Tibial nerve (tissue), 4 donors: ENCODE results near the gene DIP2C. TPM values are rescaled to one million over a fixed set of nuclear protein-coding genes. Genes with fewer than 3 reads are reported as not detected.

Experiments
- DNase-seq, 2 donors: peaks; one replicate each; pipeline ENCODE4 v3.0.0-alpha.2; 2019; ENCODE audit warnings: low spot score in 2 of 2
- H3K27ac ChIP-seq, 4 donors: fragments of 200-600 bp; sonication (generic) in 3 of 4; one replicate each; pipeline ENCODE4 v1.5.1; 2017 to 2019; ENCODE audit warnings: mild to moderate bottlenecking in 1 of 4
- H3K27me3 ChIP-seq, 2 donors: fragments of 200-600 bp; sonication (generic) in 1 of 2; one replicate each; pipeline versions ENCODE4 v1.5.1 to v1.6.0; 2017 to 2019
- H3K36me3 ChIP-seq, 3 donors: fragments of 200-600 bp; sonication (generic); one replicate each; pipeline ENCODE4 v1.5.1; 2018 to 2019
- H3K4me1 ChIP-seq, 4 donors: fragments of 200-600 bp; sonication (generic) in 3 of 4; one replicate each; pipeline ENCODE4 v1.5.1; 2017 to 2019
- H3K4me3 ChIP-seq, 4 donors: fragments of 200-600 bp; sonication (generic) in 3 of 4; one replicate each; pipeline ENCODE4 v1.5.1; 2017 to 2019; ENCODE audit warnings: mild to moderate bottlenecking in 1 of 4, moderate library complexity in 1 of 4
- H3K9me3 ChIP-seq, 4 donors: fragments of 200-600 bp; sonication (generic) in 3 of 4; one replicate each; pipeline ENCODE4 v1.5.1; 2017 to 2019
- EP300 ChIP-seq, 2 donors: sonication (generic); formaldehyde crosslinking; IDR thresholded peaks; one replicate each; pipeline ENCODE4 v1.6.1; 2017; ENCODE audit warnings: antibody characterized with exemption in 2 of 2, mild to moderate bottlenecking in 1 of 2
- POLR2A ChIP-seq, 2 donors: fragments of 450-650 bp; IDR thresholded peaks; one replicate each; pipeline ENCODE4 v1.6.1; 2017; ENCODE audit warnings: antibody characterized with exemption in 2 of 2, mild to moderate bottlenecking in 2 of 2, moderate library complexity in 2 of 2
- WGBS, 2 donors: methylation state at CpG; one replicate each; pipeline ENCODE4 v1.1.5; 2018; 5-methylcytosine and 5-hydroxymethylcytosine counted together
- total RNA-seq, 4 donors: library from RNA; depleted of rRNA; stranded (reverse); fragments of >200 nt; gene quantifications; one replicate each; pipeline ENCODE4 v1.1.0, GENCODE V29; 2016
- TF ChIP-seq, protein P1 (sequence below), 5 experiments: fragments of 200-600 bp in 3 of 5; fragments of 450-650 bp in 2 of 5; sonication (generic) in 3 of 5; IDR thresholded peaks; one replicate each; pipeline ENCODE4 v1.5.1; 2016 to 2019; ENCODE audit warnings: antibody characterized with exemption in 5 of 5, mild to moderate bottlenecking in 3 of 5, moderate library complexity in 2 of 5

Gene DIP2C
- total RNA-seq, 4 donors from 2014 or later: 31.4 to 46.5 (median 36.0) TPM

DNA sequence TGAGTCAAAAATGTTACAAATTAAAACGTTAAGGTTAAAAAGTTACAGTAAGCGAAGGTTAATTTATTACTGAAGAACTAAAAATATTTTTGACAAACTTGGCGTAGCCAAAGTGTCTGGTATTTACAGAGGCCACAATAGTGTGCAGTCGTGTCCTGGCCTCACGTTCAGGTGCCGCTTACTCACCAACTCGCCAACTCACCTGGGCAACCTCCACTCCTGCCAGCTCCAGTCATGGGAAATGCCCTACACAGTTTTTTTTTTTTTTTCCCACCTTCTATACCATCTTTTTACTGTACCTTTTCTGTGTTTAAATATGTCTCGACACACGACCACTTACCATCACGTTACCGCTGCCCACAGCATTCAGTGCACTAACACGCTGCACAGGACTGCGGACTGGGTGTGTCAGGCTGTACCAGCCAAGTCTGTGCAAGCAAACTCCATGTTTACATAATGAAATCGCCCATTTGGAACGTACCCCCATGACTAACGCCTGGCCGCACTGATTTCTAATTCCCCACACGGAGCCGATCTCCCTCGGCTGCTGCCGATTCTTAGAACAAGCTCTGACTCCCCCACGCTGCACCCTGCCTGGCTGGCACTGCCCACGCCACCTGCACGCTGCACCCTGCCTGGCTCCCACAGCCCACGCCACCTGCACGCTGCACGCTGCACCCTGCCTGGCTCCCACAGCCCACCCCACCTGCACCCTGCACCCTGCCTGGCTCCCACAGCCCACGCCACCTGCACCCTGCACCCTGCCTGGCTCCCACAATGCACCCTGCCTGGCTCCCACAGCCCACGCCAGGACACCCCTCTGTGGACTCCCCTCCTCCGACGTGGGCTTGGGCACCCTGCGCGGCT lies 351.1 kb downstream of the DIP2C start:
- no peak overlapping the region for H3K4me3 ChIP-seq
- 86 to 88% methylated on average over 33 of the region's 33 CpGs for WGBS, 2 donors
- H3K9me3 ChIP-seq: no peaks in the 10 kb centered on the region
- no peak overlapping the region for H3K27ac ChIP-seq
- H3K36me3 ChIP-seq: peaks cover 0 to 76% (median 3%) of the 10 kb centered on the region in 3 donors
- no peaks in the 10 kb centered on the region for H3K27me3 ChIP-seq
- no peaks in the 10 kb centered on the region for H3K4me1 ChIP-seq
- no peak for DNase-seq
- TF ChIP-seq, protein P1, sequence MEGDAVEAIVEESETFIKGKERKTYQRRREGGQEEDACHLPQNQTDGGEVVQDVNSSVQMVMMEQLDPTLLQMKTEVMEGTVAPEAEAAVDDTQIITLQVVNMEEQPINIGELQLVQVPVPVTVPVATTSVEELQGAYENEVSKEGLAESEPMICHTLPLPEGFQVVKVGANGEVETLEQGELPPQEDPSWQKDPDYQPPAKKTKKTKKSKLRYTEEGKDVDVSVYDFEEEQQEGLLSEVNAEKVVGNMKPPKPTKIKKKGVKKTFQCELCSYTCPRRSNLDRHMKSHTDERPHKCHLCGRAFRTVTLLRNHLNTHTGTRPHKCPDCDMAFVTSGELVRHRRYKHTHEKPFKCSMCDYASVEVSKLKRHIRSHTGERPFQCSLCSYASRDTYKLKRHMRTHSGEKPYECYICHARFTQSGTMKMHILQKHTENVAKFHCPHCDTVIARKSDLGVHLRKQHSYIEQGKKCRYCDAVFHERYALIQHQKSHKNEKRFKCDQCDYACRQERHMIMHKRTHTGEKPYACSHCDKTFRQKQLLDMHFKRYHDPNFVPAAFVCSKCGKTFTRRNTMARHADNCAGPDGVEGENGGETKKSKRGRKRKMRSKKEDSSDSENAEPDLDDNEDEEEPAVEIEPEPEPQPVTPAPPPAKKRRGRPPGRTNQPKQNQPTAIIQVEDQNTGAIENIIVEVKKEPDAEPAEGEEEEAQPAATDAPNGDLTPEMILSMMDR (IDR thresholded peaks at IDR 0.05): no peak
- no peak for TF ChIP-seq EP300 (IDR thresholded peaks at IDR 0.05)
- TF ChIP-seq POLR2A (IDR thresholded peaks at IDR 0.05): no peak

DNA sequence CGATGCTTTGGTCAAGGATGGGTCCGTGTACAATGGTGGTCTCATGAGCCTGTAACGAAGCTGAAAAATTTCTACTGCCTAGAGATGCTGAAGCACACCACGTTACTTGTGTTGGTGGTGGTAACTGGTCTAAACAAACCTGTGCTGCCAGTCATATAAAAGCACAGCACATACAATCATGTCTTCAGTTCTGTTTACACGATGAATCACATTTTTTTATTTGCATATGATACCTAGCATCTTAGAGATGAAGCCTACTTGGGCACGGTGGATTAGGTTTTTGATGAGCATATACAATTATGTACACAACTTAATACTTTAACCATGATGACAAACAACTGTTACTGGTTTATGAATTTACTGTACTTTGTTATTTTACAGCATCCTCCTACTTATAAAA lies 353.2 kb downstream of the DIP2C start:
- Histone ChIP-seq H3K4me1 (peaks cover 0 to 8% (median 0%) of the 10 kb centered on the region in 4 donors), H3K36me3 (peaks cover 0 to 56% (median 3%) of the 10 kb centered on the region in 3 donors), H3K9me3 (no peaks in the 10 kb centered on the region), H3K27ac (no peak overlapping the region), H3K4me3 (no peak overlapping the region), H3K27me3 (no peaks in the 10 kb centered on the region)
- 90 to 94% methylated on average over 6 of the region's 6 CpGs for WGBS, 2 donors
- TF ChIP-seq, protein P1 (IDR thresholded peaks at IDR 0.05): no peak
- TF ChIP-seq EP300 (IDR thresholded peaks at IDR 0.05): no peak
- TF ChIP-seq POLR2A (IDR thresholded peaks at IDR 0.05): no peak
- no peak for DNase-seq

DNA sequence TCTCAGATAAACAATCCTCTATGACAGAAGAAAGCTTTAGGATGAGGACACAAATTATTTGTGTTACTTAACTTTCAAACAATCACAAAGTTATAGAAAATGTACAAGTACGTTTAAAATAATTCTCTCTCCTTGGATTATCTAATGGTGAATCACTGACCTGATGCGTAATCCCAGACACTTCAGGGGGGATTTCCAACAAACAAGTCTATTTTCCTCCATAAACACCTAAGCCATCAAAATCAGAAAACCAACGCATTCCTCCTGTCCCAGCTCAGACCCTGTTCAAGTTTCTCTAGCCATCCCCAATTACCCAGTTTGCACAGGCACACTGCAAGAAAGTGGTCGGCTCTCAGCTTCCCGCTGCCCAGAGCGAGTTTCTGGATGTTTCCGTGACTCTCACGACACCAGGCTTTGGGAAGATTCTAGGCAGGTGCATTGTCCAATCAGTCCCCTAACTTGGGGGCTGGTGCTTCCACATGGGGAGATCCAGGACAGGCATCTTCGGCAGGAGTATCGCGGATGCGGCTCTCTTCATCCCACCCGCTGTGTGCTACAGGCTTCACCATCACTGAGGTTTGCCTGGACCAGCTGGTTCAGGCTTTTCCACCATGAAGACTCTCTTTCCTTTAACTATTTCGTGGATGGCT lies 354.2 kb downstream of the DIP2C start:
- Histone ChIP-seq H3K4me1 (peaks cover 0 to 17% (median 0%) of the 10 kb centered on the region in 4 donors), H3K27me3 (no peaks in the 10 kb centered on the region), H3K36me3 (peaks cover 0 to 46% (median 3%) of the 10 kb centered on the region in 3 donors), H3K9me3 (no peaks in the 10 kb centered on the region), H3K4me3 (no peak overlapping the region), H3K27ac (no peak overlapping the region)
- 92% methylated on average over 14 of the region's 14 CpGs for WGBS, 2 donors
- DNase-seq: no peak
- TF ChIP-seq, protein P1 (IDR thresholded peaks at IDR 0.05): no peak
- TF ChIP-seq POLR2A (IDR thresholded peaks at IDR 0.05): no peak

DNA sequence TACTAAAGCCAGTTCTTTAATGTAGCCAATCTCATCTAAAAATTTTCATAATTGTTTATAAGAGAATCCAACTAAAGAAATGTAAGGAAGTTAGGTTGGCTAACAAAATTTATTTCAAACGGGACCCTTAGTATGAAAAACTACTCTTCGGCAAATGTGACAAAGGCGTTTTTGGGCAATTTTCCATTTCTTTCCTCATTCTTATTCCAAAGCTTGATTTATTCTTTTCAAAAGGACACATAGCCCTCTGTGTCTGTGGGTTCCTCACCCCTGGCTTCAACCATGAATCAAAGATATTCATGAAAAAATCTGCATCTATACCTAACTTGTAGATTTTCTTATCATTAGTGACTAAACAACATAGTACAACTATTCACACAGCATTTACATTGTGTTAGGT lies 358.3 kb downstream of the DIP2C start:
- no peaks in the 10 kb centered on the region for H3K27me3 ChIP-seq
- H3K4me1 ChIP-seq: peaks cover 0 to 29% (median 0%) of the 10 kb centered on the region in 4 donors
- H3K4me3 ChIP-seq: no peak overlapping the region
- H3K27ac ChIP-seq: peak overlapping the region in 3 of 4 donors; percentile 31 to 81 (median 56)
- DNase-seq: no peak
- 50 to 62% methylated on average over 3 of the region's 3 CpGs for WGBS, 2 donors
- H3K36me3 ChIP-seq: peaks cover 0 to 34% (median 0%) of the 10 kb centered on the region in 3 donors
- no peaks in the 10 kb centered on the region for H3K9me3 ChIP-seq
- TF ChIP-seq POLR2A (IDR thresholded peaks at IDR 0.05): no peak
- no peak for TF ChIP-seq EP300 (IDR thresholded peaks at IDR 0.05)
- TF ChIP-seq, protein P1 (IDR thresholded peaks at IDR 0.05): no peak
